ENCODE results near the gene ZNF281.

DNA sequence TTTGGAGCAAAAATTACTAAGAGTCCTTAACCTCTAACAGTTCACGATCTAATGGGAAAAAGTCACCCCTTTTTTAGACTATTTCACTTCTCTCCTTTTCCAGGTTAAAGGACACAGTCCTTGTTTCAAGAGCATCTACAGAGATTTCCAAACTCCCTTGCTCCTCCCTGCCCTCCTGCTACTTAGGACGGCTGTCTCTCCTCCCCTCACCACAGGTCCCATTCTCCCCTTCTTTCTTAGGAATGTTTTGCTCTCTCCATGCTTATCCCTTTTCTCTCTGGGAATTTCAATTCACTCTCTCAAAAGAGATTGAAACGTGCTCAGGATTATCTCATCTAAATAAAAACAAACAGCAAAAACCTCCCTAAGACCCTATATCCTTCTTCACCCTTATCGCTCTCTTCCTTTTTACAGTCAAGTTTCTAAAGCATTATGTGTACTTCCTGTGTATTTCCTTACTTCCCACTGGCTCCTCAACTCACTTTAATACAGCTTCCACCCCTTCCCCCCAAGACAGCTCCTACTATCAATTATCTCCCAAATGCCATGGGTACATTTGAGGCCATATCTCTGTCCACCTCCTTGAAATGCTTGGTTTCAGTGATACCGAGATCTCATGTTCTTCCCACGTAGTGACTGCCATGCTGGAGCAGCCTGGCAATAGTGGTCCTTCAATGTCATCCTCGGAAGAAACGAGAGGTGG is 43.2 kb upstream of the ZNF281 start:
- TF ChIP-seq POLR2A (IDR thresholded peaks at IDR 0.05; ENCODE audit: low read length) (no peak), GATA1 (IDR thresholded peaks at IDR 0.05; ENCODE audit: low read depth, low read length) (no peak)
